HepG2 (cell line): ENCODE results near the gene ANKRD13D. TPM values are rescaled to one million over a fixed set of nuclear protein-coding genes. Genes with fewer than 3 reads are reported as not detected.

Experiments used
- DNMT1 ChIP-seq: sonication (generic); formaldehyde crosslinking; IDR thresholded peaks from 2 replicates; pipeline ENCODE4 v1.5.1; 2020; ENCODE audit warnings: mild to moderate bottlenecking, missing genetic modification reagents
- EEA1 ChIP-seq: sonication (generic); formaldehyde crosslinking; IDR thresholded peaks from 2 replicates; pipeline ENCODE4 v1.5.1; 2020; ENCODE audit warnings: mild to moderate bottlenecking, missing genetic modification reagents, borderline replicate concordance
- EHMT2 ChIP-seq: fragments of 200-600 bp; sonication (generic); IDR thresholded peaks from 2 replicates; pipeline ENCODE4 v1.7.0; 2017; ENCODE audit warnings: antibody characterized with exemption, low read depth, low read length, borderline replicate concordance
- HNRNPK ChIP-seq: fragments of 200-400 bp; formaldehyde crosslinking; IDR thresholded peaks from 2 replicates; pipeline ENCODE4 v1.6.1; 2018; ENCODE audit warnings: low read length, low read depth, moderate library complexity, mild to moderate bottlenecking; ENCODE audit not compliant: poor library complexity, severe bottlenecking
- MIXL1 ChIP-seq: IDR thresholded peaks from 2 replicates; pipeline ENCODE4 v1.6.1; 2016
- SAP130 ChIP-seq: IDR thresholded peaks from 2 replicates; pipeline ENCODE4 v1.6.1; 2016; ENCODE audit warnings: low read depth
- SCMH1 ChIP-seq: sonication (generic); formaldehyde crosslinking; IDR thresholded peaks from 2 replicates; pipeline ENCODE4 v1.9.0; 2021; ENCODE audit warnings: missing genetic modification reagents, mild to moderate bottlenecking, borderline replicate concordance
- SIN3A ChIP-seq: IDR thresholded peaks from 2 replicates; pipeline ENCODE4 v1.6.1; 2011; ENCODE audit warnings: low read depth, mild to moderate bottlenecking, control low read depth, low read length, borderline replicate concordance
- SKIL ChIP-seq: sonication (generic); formaldehyde crosslinking; IDR thresholded peaks from 2 replicates; pipeline ENCODE4 v1.8.0; 2022; ENCODE audit warnings: missing genetic modification reagents, mild to moderate bottlenecking, moderate library complexity, borderline replicate concordance
- THYN1 ChIP-seq: sonication (generic); formaldehyde crosslinking; IDR thresholded peaks from 2 replicates; pipeline ENCODE4 v1.8.1; 2023; ENCODE audit warnings: low read depth, mild to moderate bottlenecking, moderate library complexity, missing genetic modification reagents, borderline replicate concordance
- ZFP1 ChIP-seq: IDR thresholded peaks from 2 replicates; pipeline ENCODE4 v1.6.1; 2016
- ZNF251 ChIP-seq: sonication (generic); formaldehyde crosslinking; IDR thresholded peaks from 2 replicates; pipeline ENCODE4 v1.9.0; 2021; ENCODE audit warnings: mild to moderate bottlenecking, missing genetic modification reagents
- ZNF276 ChIP-seq: sonication (generic); formaldehyde crosslinking; IDR thresholded peaks from 2 replicates; pipeline ENCODE4 v1.4.0; 2020; ENCODE audit warnings: mild to moderate bottlenecking, low read depth, missing genetic modification reagents
- ZNF337 ChIP-seq: sonication (generic); formaldehyde crosslinking; IDR thresholded peaks from 2 replicates; pipeline ENCODE4 v1.5.1; 2020; ENCODE audit warnings: missing genetic modification reagents, low read depth, mild to moderate bottlenecking, borderline replicate concordance
- ZNF569 ChIP-seq: sonication (generic); formaldehyde crosslinking; IDR thresholded peaks from 2 replicates; pipeline ENCODE4 v1.5.0; 2020; ENCODE audit warnings: mild to moderate bottlenecking, missing genetic modification reagents, moderate library complexity, borderline replicate concordance
- polyA plus RNA-seq, 8 experiments: library from polyadenylated mRNA; depleted of rRNA in 3 of 8; stranded (reverse) in 7 of 8; unstranded in 1 of 8; fragments of >200 nt; fragmentation: Illumina TruSeq in 4 of 8; extraction: Trizol in 4 of 8; gene quantifications; 2 replicates each; pipeline versions ENCODE4 v1.2.1 to v1.2.3, GENCODE V29; 2011 to 2016; ENCODE audit warnings: low read depth in 4 of 8, missing spikeins in 1 of 8, mixed read lengths in 1 of 8; ENCODE audit not compliant: insufficient read depth in 1 of 8
- total RNA-seq, 5 experiments: library from RNA; depleted of rRNA; stranded (reverse); fragments of >200 nt; fragmentation: Illumina TruSeq; extraction: Trizol; gene quantifications; 2 replicates each; pipeline ENCODE4 v1.2.3, GENCODE V29; 2016; ENCODE audit warnings: low read depth in 1 of 5
- TF ChIP-seq, protein P1 (sequence below): sonication (generic); formaldehyde crosslinking; IDR thresholded peaks from 2 replicates; pipeline ENCODE4 v1.8.0; 2022; ENCODE audit warnings: mild to moderate bottlenecking, missing genetic modification reagents
- TF ChIP-seq, protein P2 (sequence below): IDR thresholded peaks from 2 replicates; pipeline ENCODE4 v1.6.1; 2016; ENCODE audit warnings: missing biosample characterization, missing genetic modification reagents, low read depth
- TF ChIP-seq, protein P3 (sequence below): sonication (generic); formaldehyde crosslinking; IDR thresholded peaks from 2 replicates; pipeline ENCODE4 v1.4.0; 2020; ENCODE audit warnings: missing genetic modification reagents
- TF ChIP-seq, protein P4 (sequence below): sonication (generic); formaldehyde crosslinking; IDR thresholded peaks from 2 replicates; pipeline ENCODE4 v1.4.0; 2020; ENCODE audit warnings: mild to moderate bottlenecking, missing genetic modification reagents
- TF ChIP-seq, protein P5 (sequence below): IDR thresholded peaks from 2 replicates; pipeline ENCODE4 v1.6.1; 2016

ANKRD13D gene
- total and polyA plus RNA-seq, 2 of the 13 experiments (the other 11 are each of a cell fraction or from before 2014, with no cell fraction given): 18.6 to 27.3 TPM

DNA sequence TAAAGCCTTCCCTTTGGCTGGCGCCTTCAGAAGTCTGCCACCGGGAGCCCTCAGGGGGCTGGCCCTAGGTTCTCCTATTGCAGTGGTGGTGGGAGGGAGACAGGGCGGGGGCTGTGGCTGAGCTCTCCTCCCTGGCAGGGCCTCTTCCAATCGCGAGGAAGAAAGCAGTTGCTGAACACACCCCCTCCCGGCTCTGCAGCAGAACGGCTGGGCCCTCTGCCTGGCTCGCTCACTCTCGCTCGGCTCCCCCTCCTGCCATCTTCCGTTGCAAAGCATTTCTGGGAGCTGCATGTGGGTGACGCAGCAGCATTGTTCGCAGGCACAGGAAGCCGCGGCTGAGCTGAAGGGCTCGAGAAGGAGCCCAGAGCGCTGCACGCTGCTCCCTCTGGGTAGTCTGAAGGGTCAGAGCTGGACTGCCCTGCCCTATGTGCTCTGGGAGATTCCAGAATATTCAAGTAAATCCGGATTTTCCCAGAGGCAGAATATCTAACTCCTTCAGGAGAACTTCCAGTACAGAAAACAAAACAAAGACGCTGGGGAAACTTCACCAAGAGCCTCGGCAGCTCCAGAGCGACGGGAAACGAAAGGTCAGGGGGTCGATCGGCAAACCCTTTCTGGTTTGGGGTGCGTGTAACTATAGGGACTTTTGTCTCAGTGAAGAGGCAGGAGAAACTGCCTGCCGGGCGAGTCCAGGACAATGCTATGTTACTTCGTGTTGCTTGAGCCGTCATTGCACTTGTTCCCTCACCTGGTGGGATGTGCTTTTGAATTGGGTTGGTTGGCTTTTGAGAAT, 49.1 kb upstream of the ANKRD13D start (continued):
- TF ChIP-seq, protein P1, sequence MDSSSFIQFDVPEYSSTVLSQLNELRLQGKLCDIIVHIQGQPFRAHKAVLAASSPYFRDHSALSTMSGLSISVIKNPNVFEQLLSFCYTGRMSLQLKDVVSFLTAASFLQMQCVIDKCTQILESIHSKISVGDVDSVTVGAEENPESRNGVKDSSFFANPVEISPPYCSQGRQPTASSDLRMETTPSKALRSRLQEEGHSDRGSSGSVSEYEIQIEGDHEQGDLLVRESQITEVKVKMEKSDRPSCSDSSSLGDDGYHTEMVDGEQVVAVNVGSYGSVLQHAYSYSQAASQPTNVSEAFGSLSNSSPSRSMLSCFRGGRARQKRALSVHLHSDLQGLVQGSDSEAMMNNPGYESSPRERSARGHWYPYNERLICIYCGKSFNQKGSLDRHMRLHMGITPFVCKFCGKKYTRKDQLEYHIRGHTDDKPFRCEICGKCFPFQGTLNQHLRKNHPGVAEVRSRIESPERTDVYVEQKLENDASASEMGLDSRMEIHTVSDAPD: no peak
- TF ChIP-seq, protein P2, sequence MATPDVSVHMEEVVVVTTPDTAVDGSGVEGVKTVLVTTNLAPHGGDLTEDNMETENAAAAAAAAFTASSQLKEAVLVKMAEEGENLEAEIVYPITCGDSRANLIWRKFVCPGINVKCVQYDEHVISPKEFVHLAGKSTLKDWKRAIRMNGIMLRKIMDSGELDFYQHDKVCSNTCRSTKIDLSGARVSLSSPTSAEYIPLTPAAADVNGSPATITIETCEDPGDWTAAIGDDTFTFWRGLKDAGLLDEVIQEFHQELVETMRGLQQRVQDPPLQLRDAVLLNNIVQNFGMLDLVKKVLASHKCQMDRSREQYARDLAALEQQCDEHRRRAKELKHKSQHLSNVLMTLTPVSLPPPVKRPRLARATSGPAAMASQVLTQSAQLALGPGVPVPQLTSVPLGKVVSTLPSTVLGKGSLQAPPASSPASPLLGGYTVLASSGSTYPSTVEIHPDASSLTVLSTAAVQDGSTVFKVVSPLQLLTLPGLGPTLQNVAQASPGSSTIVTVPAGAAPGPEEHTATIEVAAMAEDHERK (CRISPR knock-in tag): no peak
- TF ChIP-seq EHMT2: no peak
- TF ChIP-seq SCMH1: no peak
- no peak for TF ChIP-seq THYN1
- TF ChIP-seq ZNF276 (CRISPR knock-in tag): no peak
- TF ChIP-seq, protein P3, sequence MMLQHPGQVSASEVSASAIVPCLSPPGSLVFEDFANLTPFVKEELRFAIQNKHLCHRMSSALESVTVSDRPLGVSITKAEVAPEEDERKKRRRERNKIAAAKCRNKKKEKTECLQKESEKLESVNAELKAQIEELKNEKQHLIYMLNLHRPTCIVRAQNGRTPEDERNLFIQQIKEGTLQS: peak; percentile 67; the same call in 1 of the 2 replicates
- TF ChIP-seq, protein P4, sequence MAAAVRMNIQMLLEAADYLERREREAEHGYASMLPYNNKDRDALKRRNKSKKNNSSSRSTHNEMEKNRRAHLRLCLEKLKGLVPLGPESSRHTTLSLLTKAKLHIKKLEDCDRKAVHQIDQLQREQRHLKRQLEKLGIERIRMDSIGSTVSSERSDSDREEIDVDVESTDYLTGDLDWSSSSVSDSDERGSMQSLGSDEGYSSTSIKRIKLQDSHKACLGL (CRISPR knock-in tag): peak; percentile 79; the same call in 1 of the 2 replicates
- no peak for TF ChIP-seq HNRNPK
- no peak for TF ChIP-seq DNMT1 (CRISPR knock-in tag)
- peak; percentile 94; the same call in 1 of the 2 replicates for TF ChIP-seq SIN3A
- no peak for TF ChIP-seq ZNF569 (CRISPR knock-in tag)
- TF ChIP-seq ZNF251 (CRISPR knock-in tag): no peak
- no peak for TF ChIP-seq ZNF337 (CRISPR knock-in tag)
- no peak for TF ChIP-seq SKIL (CRISPR knock-in tag)
- TF ChIP-seq EEA1: no peak
- peak; percentile 71; the same call in 1 of the 2 replicates for TF ChIP-seq MIXL1
- TF ChIP-seq ZFP1 (CRISPR knock-in tag): no peak
- TF ChIP-seq, protein P5, sequence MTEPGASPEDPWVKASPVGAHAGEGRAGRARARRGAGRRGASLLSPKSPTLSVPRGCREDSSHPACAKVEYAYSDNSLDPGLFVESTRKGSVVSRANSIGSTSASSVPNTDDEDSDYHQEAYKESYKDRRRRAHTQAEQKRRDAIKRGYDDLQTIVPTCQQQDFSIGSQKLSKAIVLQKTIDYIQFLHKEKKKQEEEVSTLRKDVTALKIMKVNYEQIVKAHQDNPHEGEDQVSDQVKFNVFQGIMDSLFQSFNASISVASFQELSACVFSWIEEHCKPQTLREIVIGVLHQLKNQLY: no peak
- peak; percentile 99 for TF ChIP-seq SAP130 (CRISPR knock-in tag)
